Mesendoderm (in vitro differentiated cells): Measurements from ENCODE around the gene DUSP11.
"Not testable (repeated sequence)": the region's sequence is repeated elsewhere in the genome, so short reads cannot be mapped to it uniquely, and the experiment has no call there.

Experiments used
- DNase-seq: peaks from one replicate; pipeline ENCODE4 v3.0.0; 2013
- H2AK5ac ChIP-seq: 2 replicates; pipeline ENCODE4 v1.6.1; 2013; ENCODE audit warnings: low read length, inconsistent platforms
- H2BK120ac ChIP-seq: 2 replicates; pipeline ENCODE4 v1.6.1; 2013; ENCODE audit warnings: low read depth, mild to moderate bottlenecking, low read length, moderate library complexity, mixed read lengths
- H2BK15ac ChIP-seq: replicated peaks from 2 replicates; pipeline ENCODE4 v1.6.1; 2013; ENCODE audit warnings: low read depth, mild to moderate bottlenecking, moderate library complexity
- H2BK5ac ChIP-seq: 2 replicates; pipeline ENCODE4 v1.6.1; 2013; ENCODE audit warnings: low read length, inconsistent platforms
- H3K18ac ChIP-seq: 2 replicates; pipeline ENCODE4 v1.6.1; 2013; ENCODE audit warnings: mild to moderate bottlenecking, low read length, mixed read lengths
- H3K23ac ChIP-seq: one replicate; pipeline ENCODE4 v1.6.1; 2013; ENCODE audit warnings: low read length
- H3K27ac ChIP-seq: 2 replicates; pipeline ENCODE4 v1.5.1; 2013; ENCODE audit warnings: low read depth, mild to moderate bottlenecking, inconsistent platforms, low read length, moderate library complexity
- H3K27me3 ChIP-seq: 2 replicates; pipeline ENCODE4 v1.6.1; 2013; ENCODE audit warnings: low read length, control low read depth, mild to moderate bottlenecking, inconsistent platforms; ENCODE audit not compliant: insufficient read depth, poor library complexity
- H3K36me3 ChIP-seq: 2 replicates; pipeline ENCODE4 v1.6.1; 2013; ENCODE audit warnings: low read length, inconsistent platforms; ENCODE audit not compliant: control insufficient read depth, insufficient read depth
- H3K4ac ChIP-seq: one replicate; pipeline ENCODE4 v1.6.1; 2013; ENCODE audit warnings: low read depth, mild to moderate bottlenecking, low read length, moderate library complexity
- H3K4me1 ChIP-seq: 2 replicates; pipeline ENCODE4 v1.6.1; 2013; ENCODE audit warnings: low read depth, low read length, inconsistent platforms; ENCODE audit not compliant: control insufficient read depth
- H3K4me2 ChIP-seq: 2 replicates; pipeline ENCODE4 v1.6.1; 2013; ENCODE audit warnings: low read length
- H3K4me3 ChIP-seq: 2 replicates; pipeline ENCODE4 v1.5.1; 2013; ENCODE audit warnings: mild to moderate bottlenecking, low read length
- H3K56ac ChIP-seq: one replicate; pipeline ENCODE4 v1.6.1; 2013; ENCODE audit warnings: low read length
- H3K79me1 ChIP-seq: 2 replicates; pipeline ENCODE4 v1.6.1; 2013; ENCODE audit warnings: low read length, inconsistent platforms
- H3K79me2 ChIP-seq: 2 replicates; pipeline ENCODE4 v1.6.1; 2013; ENCODE audit warnings: mild to moderate bottlenecking, low read length; ENCODE audit not compliant: control insufficient read depth, insufficient read depth
- H3K9ac ChIP-seq: 2 replicates; pipeline ENCODE4 v1.6.1; 2013; ENCODE audit warnings: low read length, inconsistent platforms
- H4K5ac ChIP-seq: one replicate; pipeline ENCODE4 v1.6.1; 2013; ENCODE audit warnings: low read length
- H4K8ac ChIP-seq: one replicate; pipeline ENCODE4 v1.6.1; 2013; ENCODE audit warnings: low read depth, mild to moderate bottlenecking, control low read depth, low read length, moderate library complexity
- WGBS: extraction: QIAGEN DNeasy Blood & Tissue Kit; methylation state at CpG from one replicate; pipeline ENCODE4 v1.1.7; 2013; ENCODE audit warnings: low lambda C conversion rate, missing lambda C conversion rate; ENCODE audit not compliant: insufficient coverage; ENCODE audit errors: extremely low coverage; 5-methylcytosine and 5-hydroxymethylcytosine counted together

The DUSP11 gene

DNA sequence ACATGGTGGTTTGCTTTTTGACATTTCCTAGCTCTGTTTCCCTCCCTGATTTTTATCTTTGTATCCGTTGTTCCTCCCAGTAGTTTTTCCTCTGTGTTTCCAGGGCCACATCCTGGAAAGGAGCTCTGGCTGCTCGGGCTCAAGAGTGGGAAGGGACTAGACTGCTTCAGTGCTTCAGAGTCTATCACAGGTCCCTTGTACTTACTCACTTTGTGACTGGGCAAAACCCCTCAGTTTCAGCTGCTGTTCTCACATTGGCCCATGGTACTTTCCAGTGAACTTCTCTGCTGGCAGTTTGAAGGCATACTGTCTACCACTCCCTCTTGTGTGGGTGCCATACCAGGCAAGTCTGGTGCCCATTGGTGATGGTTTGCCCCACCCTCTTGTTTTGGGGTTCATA lies 41.3 kb upstream of the DUSP11 start:
- WGBS, result no CpG with 5 or more reads among the region's 2 CpGs
- Histone ChIP-seq H3K56ac (no peak overlapping the region), H4K5ac (no peak overlapping the region), H2BK15ac (no peak overlapping the region), H3K79me2 (no peaks in the 10 kb centered on the region), H3K4me3 (no peak overlapping the region), H3K4me2 (no peak overlapping the region), H2AK5ac (no peak overlapping the region), H3K9ac (no peak overlapping the region), H3K27ac (no peak overlapping the region), H3K27me3 (no peaks in the 10 kb centered on the region), H2BK5ac (no peak overlapping the region), H2BK120ac (no peak overlapping the region), H4K8ac (no peak overlapping the region), H3K36me3 (no peaks in the 10 kb centered on the region), H3K4me1 (no peaks in the 10 kb centered on the region), H3K79me1 (no peaks in the 10 kb centered on the region), H3K23ac (no peak overlapping the region), H3K18ac (no peak overlapping the region), H3K4ac (no peak overlapping the region)
- no peak for DNase-seq

DNA sequence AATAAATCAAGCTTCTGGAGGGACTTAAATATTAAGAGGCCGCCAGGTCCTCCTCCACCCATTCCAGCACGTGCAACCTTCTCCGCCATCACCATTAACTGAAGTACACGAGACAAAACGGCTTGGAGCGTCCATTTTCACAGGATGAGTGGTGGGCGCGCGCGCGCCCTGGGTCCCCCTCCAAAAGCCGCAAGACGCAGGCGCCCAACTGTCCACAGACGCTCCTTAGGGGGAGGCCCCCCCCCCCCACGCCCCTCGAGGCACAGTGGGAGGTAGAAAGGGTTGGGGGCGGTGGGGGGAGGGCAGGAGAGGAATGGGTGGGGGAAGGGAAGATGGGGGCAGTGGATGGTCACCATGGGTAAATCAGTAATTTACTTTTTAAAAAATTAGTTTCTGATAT lies 38.4 kb upstream of the DUSP11 start:
- Histone ChIP-seq H3K27me3 (no peaks in the 10 kb centered on the region), H3K79me1 (no peaks in the 10 kb centered on the region), H2BK120ac (no peak overlapping the region), H3K4me3 (no peak overlapping the region), H2BK15ac (no peak overlapping the region), H3K23ac (no peak overlapping the region), H3K27ac (no peak overlapping the region), H3K4me1 (no peaks in the 10 kb centered on the region), H2AK5ac (no peak overlapping the region), H3K9ac (no peak overlapping the region), H3K4me2 (no peak overlapping the region), H2BK5ac (no peak overlapping the region), H3K79me2 (no peaks in the 10 kb centered on the region), H3K36me3 (no peaks in the 10 kb centered on the region), H4K8ac (no peak overlapping the region), H4K5ac (no peak overlapping the region), H3K56ac (no peak overlapping the region), H3K4ac (no peak overlapping the region), H3K18ac (no peak overlapping the region)
- no peak for DNase-seq
- no CpG with 5 or more reads among the region's 18 CpGs for WGBS

GRCh38 chr2:73812635-73813034 lies 32.7 kb upstream of the DUSP11 start:
- no peaks in the 10 kb centered on the region for H3K79me1 ChIP-seq
- no peak overlapping the region for H3K27ac ChIP-seq
- H3K27me3 ChIP-seq, result no peaks in the 10 kb centered on the region
- H2BK120ac ChIP-seq, result no peak overlapping the region
- H3K4me2 ChIP-seq, result no peak overlapping the region
- no peaks in the 10 kb centered on the region for H3K79me2 ChIP-seq
- H3K4me3 ChIP-seq, result no peak overlapping the region
- H3K4me1 ChIP-seq, result no peaks in the 10 kb centered on the region
- H2BK5ac ChIP-seq, result no peak overlapping the region
- no peak overlapping the region for H3K4ac ChIP-seq
- H3K23ac ChIP-seq, result no peak overlapping the region
- H3K9ac ChIP-seq, result no peak overlapping the region
- H4K5ac ChIP-seq, result no peak overlapping the region
- no peaks in the 10 kb centered on the region for H3K36me3 ChIP-seq
- no peak overlapping the region for H3K56ac ChIP-seq
- H3K18ac ChIP-seq, result no peak overlapping the region
- H4K8ac ChIP-seq, result no peak overlapping the region
- no peak overlapping the region for H2AK5ac ChIP-seq
- DNase-seq, result no peak
- H2BK15ac ChIP-seq, result no peak overlapping the region

DNA sequence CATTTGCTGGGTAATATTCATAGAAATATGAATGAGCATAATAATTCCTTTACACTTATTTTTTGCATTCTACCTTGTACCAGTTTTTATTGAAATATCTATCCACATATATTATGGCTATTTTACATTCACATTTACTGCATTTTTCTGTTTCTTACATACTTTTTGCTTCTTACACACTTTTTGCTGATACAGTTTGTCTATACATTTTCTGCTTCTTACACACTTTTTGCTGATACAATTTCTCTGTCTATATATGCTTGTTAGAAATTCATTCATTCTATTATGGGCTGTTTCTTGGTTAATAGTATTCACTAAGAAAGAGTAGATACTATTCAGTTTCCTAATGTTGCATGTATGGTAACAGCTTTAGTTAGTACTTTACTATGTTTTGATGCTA lies 32.0 kb upstream of the DUSP11 start:
- H3K4me3 ChIP-seq, result no peak overlapping the region
- no peak overlapping the region for H4K5ac ChIP-seq
- no peak for DNase-seq
- H3K79me2 ChIP-seq, result no peaks in the 10 kb centered on the region
- no peaks in the 10 kb centered on the region for H3K27me3 ChIP-seq
- no peak overlapping the region for H3K56ac ChIP-seq
- no peak overlapping the region for H2BK15ac ChIP-seq
- H2BK5ac ChIP-seq, result no peak overlapping the region
- no peaks in the 10 kb centered on the region for H3K79me1 ChIP-seq
- H3K18ac ChIP-seq, result no peak overlapping the region
- no peaks in the 10 kb centered on the region for H3K36me3 ChIP-seq
- no peaks in the 10 kb centered on the region for H3K4me1 ChIP-seq
- H2BK120ac ChIP-seq, result no peak overlapping the region
- no peak overlapping the region for H3K23ac ChIP-seq
- H3K4ac ChIP-seq, result no peak overlapping the region
- H2AK5ac ChIP-seq, result no peak overlapping the region
- H3K27ac ChIP-seq, result no peak overlapping the region
- no peak overlapping the region for H4K8ac ChIP-seq
- H3K4me2 ChIP-seq, result no peak overlapping the region
- H3K9ac ChIP-seq, result no peak overlapping the region

GRCh38 chr2:73783883-73784282 lies 4.0 kb upstream of the DUSP11 start, which contains the start of gene C2orf78:
C2orf78 (plus strand) TSS chr2:73784183; CDS start chr2:73784310, 127 bp downstream.
- no CpG with 5 or more reads among the region's 3 CpGs for WGBS
- H2BK5ac ChIP-seq, H3K36me3 ChIP-seq: not testable (repeated sequence)

DNA sequence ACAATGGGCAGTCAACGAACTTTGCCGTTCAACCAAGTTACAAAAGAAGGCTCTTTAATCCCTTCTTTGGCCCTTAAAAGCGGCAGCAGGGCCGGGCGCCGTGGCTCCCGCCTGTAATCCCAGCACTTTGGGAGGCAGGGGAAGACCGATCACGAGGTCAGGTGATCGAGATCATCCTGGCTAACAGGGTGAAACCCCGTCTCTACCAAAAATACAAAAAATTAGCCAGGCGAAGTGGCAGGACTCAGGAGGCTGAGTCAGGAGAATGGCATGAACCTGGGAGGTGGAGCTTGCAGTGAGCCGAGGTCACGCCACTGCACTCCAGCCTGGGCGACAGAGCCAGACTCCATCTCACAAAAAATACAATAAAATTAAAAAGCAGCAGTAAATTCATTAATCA lies 3.5 kb upstream of the DUSP11 start:
- not testable (repeated sequence) for H3K18ac ChIP-seq, H3K4me1 ChIP-seq, H3K9ac ChIP-seq, H3K79me1 ChIP-seq, H3K36me3 ChIP-seq, H3K4ac ChIP-seq, H3K27me3 ChIP-seq, H4K5ac ChIP-seq, H3K4me2 ChIP-seq, H3K4me3 ChIP-seq, H2BK120ac ChIP-seq, H3K23ac ChIP-seq, H3K27ac ChIP-seq, H2AK5ac ChIP-seq, H3K56ac ChIP-seq, H2BK5ac ChIP-seq, H4K8ac ChIP-seq, H2BK15ac ChIP-seq, H3K79me2 ChIP-seq
- no CpG with 5 or more reads among the region's 15 CpGs for WGBS
- DNase-seq, result peak; percentile 15

More at GRCh38 chr2:73783883-73784282, 4.0 kb upstream of the DUSP11 start, which contains the start of gene C2orf78:
- not testable (repeated sequence) for H3K56ac ChIP-seq, H3K27me3 ChIP-seq, H3K79me2 ChIP-seq, H2BK120ac ChIP-seq, H3K4me1 ChIP-seq, DNase-seq, H3K9ac ChIP-seq, H4K5ac ChIP-seq, H4K8ac ChIP-seq, H3K79me1 ChIP-seq, H3K4me3 ChIP-seq, H3K18ac ChIP-seq, H3K4ac ChIP-seq, H2AK5ac ChIP-seq, H2BK15ac ChIP-seq, H3K23ac ChIP-seq, H3K27ac ChIP-seq, H3K4me2 ChIP-seq
